Measurements from ENCODE around the gene EPHA4. TPM values are rescaled to one million over a fixed set of nuclear protein-coding genes. Genes with fewer than 3 reads are reported as not detected.

EPHA4 gene
- total RNA-seq, 1 experiment from 2014 or later, result 3.4 TPM

DNA sequence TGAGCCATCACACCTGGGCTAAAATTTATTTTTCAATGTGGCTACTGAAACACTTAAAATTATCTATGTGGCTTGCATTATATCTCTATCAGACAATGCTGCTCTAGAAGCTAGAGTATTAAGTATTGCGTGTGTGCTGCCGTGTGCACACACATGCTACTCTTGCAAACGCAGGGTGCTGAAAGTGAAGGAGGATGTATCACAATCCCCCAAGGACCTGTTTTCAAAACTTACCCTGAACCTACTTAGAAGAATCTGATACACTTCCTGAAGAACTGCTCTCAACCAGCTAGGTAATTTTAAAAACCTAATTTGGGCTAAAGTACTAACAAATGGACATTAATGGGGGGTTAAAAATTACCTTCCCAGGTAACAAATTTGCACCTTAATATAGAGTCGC is 66.5 kb downstream of the EPHA4 start:
- TF ChIP-seq, protein P1, sequence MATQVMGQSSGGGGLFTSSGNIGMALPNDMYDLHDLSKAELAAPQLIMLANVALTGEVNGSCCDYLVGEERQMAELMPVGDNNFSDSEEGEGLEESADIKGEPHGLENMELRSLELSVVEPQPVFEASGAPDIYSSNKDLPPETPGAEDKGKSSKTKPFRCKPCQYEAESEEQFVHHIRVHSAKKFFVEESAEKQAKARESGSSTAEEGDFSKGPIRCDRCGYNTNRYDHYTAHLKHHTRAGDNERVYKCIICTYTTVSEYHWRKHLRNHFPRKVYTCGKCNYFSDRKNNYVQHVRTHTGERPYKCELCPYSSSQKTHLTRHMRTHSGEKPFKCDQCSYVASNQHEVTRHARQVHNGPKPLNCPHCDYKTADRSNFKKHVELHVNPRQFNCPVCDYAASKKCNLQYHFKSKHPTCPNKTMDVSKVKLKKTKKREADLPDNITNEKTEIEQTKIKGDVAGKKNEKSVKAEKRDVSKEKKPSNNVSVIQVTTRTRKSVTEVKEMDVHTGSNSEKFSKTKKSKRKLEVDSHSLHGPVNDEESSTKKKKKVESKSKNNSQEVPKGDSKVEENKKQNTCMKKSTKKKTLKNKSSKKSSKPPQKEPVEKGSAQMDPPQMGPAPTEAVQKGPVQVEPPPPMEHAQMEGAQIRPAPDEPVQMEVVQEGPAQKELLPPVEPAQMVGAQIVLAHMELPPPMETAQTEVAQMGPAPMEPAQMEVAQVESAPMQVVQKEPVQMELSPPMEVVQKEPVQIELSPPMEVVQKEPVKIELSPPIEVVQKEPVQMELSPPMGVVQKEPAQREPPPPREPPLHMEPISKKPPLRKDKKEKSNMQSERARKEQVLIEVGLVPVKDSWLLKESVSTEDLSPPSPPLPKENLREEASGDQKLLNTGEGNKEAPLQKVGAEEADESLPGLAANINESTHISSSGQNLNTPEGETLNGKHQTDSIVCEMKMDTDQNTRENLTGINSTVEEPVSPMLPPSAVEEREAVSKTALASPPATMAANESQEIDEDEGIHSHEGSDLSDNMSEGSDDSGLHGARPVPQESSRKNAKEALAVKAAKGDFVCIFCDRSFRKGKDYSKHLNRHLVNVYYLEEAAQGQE (IDR thresholded peaks at IDR 0.05; ENCODE audit: insufficient read depth in 1 of 2, low read depth in 2 of 2, low read length in 1 of 2), result no peak
- TF ChIP-seq, protein P2, sequence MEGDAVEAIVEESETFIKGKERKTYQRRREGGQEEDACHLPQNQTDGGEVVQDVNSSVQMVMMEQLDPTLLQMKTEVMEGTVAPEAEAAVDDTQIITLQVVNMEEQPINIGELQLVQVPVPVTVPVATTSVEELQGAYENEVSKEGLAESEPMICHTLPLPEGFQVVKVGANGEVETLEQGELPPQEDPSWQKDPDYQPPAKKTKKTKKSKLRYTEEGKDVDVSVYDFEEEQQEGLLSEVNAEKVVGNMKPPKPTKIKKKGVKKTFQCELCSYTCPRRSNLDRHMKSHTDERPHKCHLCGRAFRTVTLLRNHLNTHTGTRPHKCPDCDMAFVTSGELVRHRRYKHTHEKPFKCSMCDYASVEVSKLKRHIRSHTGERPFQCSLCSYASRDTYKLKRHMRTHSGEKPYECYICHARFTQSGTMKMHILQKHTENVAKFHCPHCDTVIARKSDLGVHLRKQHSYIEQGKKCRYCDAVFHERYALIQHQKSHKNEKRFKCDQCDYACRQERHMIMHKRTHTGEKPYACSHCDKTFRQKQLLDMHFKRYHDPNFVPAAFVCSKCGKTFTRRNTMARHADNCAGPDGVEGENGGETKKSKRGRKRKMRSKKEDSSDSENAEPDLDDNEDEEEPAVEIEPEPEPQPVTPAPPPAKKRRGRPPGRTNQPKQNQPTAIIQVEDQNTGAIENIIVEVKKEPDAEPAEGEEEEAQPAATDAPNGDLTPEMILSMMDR (IDR thresholded peaks at IDR 0.05), result no peak
- TF ChIP-seq POLR2AphosphoS5 (IDR thresholded peaks at IDR 0.05; ENCODE audit: low read depth, low read length) (no peak), TCF7L2 (IDR thresholded peaks at IDR 0.05; ENCODE audit: low read depth, low read length) (no peak), SIN3A (IDR thresholded peaks at IDR 0.05; ENCODE audit: borderline replicate concordance, insufficient read depth, low read depth, low read length) (no peak)
- CTCF ChIA-PET, result no interaction called here
- DNase-seq (ENCODE audit: low read depth, low spot score) (no peak), ATAC-seq (no peak)
- Histone ChIP-seq H3K9me3 (ENCODE audit: control insufficient read depth, insufficient read depth, low read depth, low read length) (no peaks in the 10 kb centered on the region), H3K27ac (ENCODE audit: low read length) (no peak overlapping the region), H3K27me3 (ENCODE audit: control insufficient read depth, insufficient read depth, low read length) (no peaks in the 10 kb centered on the region), H3K4me1 (ENCODE audit: control insufficient read depth, insufficient read depth, low read length) (no peaks in the 10 kb centered on the region), H3K4me3 (ENCODE audit: low read depth in 2 of 2, low read length in 2 of 2) (no peak overlapping the region), H3K36me3 (ENCODE audit: control insufficient read depth, insufficient read depth, low read length) (no peaks in the 10 kb centered on the region)
- POLR2A ChIA-PET, result no interaction called here
- in situ Hi-C loops (cut with HindIII; ENCODE audit: low pct_unique_long_range_greater_than_20kb, low sequenced_read_pairs), result no loop called here
- no TSS peak for BruUV-seq (replicated peaks)
- intact Hi-C loops (cut with micrococcal nuclease; ENCODE audit: unreplicated experiment), result no loop called here

DNA sequence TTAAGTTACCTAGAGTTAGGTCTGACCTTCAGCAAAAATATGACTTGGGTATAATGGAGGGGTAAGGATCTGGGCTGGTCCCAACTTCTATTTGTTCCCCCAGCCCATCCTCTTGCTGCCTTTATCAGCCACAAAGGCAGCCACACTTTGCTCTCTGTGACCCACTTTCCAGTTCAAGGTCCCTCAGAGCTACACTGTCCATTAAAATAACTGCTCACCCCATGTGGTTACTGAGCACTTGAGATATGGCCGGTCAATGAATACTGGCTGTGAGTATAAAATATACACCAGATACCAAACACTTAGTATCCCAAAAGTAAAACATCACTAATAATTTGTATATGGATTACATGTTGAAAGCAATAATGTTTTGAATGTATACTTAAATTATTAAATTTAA is 67.2 kb downstream of the EPHA4 start:
- Histone ChIP-seq H3K36me3 (ENCODE audit: control insufficient read depth, insufficient read depth, low read length) (no peaks in the 10 kb centered on the region), H3K27ac (ENCODE audit: low read length) (no peak overlapping the region), H3K27me3 (ENCODE audit: control insufficient read depth, insufficient read depth, low read length) (no peaks in the 10 kb centered on the region), H3K4me3 (ENCODE audit: low read depth in 2 of 2, low read length in 2 of 2) (no peak overlapping the region), H3K4me1 (ENCODE audit: control insufficient read depth, insufficient read depth, low read length) (no peaks in the 10 kb centered on the region), H3K9me3 (ENCODE audit: control insufficient read depth, insufficient read depth, low read depth, low read length) (no peaks in the 10 kb centered on the region)
- in situ Hi-C loops (cut with HindIII; ENCODE audit: low pct_unique_long_range_greater_than_20kb, low sequenced_read_pairs) (no loop called here), intact Hi-C loops (cut with micrococcal nuclease; ENCODE audit: unreplicated experiment) (no loop called here)
- ATAC-seq (no peak), DNase-seq (ENCODE audit: low read depth, low spot score) (no peak)
- TF ChIP-seq POLR2AphosphoS5 (IDR thresholded peaks at IDR 0.05; ENCODE audit: low read depth, low read length), result no peak
- no peak for TF ChIP-seq SIN3A (IDR thresholded peaks at IDR 0.05; ENCODE audit: borderline replicate concordance, insufficient read depth, low read depth, low read length)
- TF ChIP-seq, protein P2 (IDR thresholded peaks at IDR 0.05), result no peak
- TF ChIP-seq, protein P1 (IDR thresholded peaks at IDR 0.05; ENCODE audit: insufficient read depth in 1 of 2, low read depth in 2 of 2, low read length in 1 of 2), result no peak
- TF ChIP-seq TCF7L2 (IDR thresholded peaks at IDR 0.05; ENCODE audit: low read depth, low read length), result no peak
- POLR2A ChIA-PET, result no interaction called here
- no TSS peak for BruUV-seq (replicated peaks)
- CTCF ChIA-PET, result no interaction called here

Measured in Panc1 (cell line).